ENCODE results near the gene NPDC1.
"Not testable (repeated sequence)": the region's sequence is repeated elsewhere in the genome, so short reads cannot be mapped to it uniquely, and the experiment has no call there.

NPDC1 gene

DNA sequence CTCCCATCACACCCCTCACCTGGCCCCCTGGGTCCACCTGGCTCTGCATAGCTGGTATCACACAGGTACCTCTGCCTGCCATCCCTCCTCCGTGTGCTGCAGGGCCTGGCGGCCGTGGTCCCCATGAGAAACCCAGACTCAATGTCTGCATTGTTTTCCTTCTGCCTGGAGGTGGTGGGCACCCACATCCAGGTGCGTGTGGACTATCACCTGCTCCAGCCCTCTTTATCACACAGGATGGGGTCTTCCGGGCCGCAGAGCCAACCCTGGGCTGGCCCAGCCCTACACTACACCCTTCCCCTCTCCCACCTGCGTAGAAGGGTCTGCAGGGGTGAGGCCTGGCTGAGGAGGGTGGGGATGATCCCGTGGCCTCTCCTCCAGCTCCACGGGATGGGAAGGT is 7.1 kb downstream of the NPDC1 start:
- no peak for DNase-seq

DNA sequence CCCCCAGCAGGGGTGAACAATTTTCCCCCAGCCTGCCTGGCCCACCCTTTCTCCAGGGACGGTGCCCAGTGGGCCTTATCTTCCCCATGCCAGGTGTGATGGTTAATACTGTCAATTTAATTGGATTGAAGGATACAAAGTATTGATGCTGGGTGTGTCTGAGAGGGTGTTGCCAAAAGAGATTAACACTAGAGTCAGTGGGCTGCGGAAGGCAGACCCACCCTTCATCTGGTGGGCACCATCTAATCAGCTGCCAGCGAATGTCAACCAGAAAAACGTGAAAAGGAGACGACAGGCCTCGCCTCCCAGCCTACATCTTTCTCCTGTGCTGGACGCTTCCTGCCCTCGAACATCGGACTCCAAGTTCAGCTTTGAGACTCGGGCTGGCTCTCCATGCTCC is 8.5 kb downstream of the NPDC1 start:
- no peak for DNase-seq

DNA sequence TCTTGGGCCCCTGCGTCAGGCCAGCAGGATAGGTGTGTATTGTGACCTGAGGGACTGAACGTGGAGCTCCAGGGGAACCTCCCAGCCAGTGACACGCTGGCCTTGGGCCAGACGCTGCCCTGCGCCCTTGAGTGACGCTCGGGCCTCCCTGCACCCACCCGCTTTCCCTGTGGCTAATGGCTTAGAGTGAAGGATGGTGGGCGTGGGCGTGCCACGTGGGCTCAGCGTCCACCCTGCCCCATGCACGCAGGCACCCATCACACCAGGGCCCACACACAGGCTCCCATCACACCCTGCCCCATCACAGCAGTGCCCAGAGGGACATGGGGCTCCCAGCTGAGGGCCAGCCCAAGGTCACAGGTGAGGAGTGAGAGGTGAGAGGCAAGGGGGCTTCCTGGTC is 8.9 kb downstream of the NPDC1 start:
- no peak for DNase-seq

DNA sequence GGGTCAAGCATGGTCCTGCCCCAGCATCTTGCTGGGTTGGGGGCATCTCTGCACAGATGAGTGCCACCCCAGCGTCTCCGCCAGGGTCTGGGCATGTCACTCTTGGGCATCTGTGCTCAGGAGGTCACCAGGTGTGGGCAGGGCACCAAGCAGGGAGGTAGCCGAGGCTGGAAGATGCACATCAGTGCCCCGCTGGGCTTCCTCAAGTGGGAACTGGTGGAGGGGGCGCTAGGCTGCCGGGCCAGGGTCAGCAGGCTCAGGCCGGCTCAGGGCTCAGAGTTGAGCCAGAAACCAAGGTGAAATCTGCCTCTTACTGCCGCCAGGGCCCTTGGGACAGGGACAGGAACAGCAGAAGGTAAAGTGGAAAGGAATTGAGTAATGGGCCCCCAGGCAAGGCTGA is 10.0 kb downstream of the NPDC1 start:
- DNase-seq, result no peak

DNA sequence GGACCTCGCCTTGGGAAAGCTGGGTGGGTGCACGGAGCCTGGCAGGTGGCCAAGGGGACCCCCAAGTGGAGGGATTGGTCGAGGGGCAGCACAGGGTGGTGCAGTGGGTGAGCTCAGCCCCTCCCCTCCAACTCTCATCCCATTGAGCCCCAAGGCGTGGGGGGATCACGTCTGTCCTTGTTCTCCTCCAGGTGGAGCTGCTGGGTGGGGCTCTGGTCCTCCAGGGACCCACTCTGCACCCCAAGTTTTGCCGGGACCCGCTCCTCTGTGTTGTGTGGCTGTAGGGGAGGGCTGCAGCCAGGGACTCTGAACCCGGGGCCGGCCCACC is 10.5 kb downstream of the NPDC1 start:
- DNase-seq, result no peak

DNA sequence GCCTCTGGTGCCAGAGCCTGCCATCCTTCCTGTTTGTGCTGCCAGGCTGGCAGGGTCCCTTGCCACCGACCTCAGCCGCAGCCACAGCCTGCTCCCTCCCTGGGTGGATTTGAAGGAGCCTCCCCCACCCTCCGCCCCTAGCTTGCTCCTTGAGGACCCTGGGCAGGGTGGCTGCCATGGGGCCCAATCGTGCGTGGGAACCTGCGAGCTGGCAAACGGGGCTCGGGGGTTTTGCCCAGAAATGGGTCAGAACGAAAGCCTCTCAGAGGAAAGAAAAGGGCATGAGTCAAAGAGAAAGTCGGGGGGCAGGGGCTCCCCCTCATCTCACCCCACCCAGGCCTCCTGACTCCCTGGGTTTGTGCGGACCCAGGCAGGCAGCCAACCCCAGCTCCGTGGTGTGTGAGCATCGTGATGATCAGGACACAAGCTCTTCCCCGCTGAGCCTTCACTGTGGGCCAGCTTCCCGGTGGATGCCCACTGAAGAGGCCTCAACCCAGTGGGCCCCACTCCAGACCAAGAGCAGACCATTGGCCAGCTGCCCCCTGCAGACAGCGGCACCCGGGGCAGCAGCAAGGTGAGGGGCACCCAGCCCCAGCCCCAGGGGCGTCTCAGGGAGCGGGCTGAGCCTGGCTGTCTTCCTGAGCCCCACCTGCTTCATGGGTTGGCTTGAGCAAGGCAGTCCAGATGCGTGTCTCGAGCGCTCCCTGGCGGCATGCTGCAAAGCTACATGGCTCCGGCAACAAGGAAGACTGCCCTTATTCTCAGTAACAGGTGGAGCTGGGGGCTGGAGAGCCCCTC is 11.1 kb downstream of the NPDC1 start:
- peak; percentile 79 for DNase-seq

DNA sequence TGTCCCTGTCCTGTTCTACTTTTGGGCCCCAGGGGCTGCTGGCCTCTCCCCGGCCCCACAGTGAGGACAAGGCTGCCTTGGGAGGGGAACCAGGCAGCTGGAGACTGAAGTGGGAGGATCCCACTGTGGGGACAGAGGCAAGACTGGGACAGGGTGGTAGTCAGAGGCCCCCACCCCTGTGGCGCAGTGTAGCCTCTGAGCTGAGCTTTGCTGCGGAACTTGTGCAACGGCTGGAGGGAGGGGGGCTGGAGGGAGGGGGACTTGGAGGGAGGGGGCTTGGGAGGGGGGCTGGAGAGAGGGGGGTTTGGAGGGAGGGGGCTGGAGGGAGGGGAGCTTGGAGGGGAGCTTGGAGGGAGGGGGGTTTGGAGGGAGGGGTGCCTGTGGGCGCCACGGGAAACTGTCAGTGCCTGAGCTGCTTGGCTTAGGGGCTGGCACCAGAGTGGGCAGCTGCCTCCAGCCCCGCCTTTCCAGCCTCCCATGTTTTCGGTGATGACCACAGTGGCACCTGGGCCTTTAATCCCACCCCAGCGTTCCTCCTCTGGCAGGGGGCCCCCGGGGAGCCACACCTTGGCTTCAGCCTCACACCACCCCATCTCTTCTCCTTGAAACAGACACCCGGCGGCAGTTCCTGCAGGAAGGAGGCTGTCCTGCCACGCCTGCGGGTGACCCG is 11.8 kb downstream of the NPDC1 start:
- DNase-seq, result no peak

DNA sequence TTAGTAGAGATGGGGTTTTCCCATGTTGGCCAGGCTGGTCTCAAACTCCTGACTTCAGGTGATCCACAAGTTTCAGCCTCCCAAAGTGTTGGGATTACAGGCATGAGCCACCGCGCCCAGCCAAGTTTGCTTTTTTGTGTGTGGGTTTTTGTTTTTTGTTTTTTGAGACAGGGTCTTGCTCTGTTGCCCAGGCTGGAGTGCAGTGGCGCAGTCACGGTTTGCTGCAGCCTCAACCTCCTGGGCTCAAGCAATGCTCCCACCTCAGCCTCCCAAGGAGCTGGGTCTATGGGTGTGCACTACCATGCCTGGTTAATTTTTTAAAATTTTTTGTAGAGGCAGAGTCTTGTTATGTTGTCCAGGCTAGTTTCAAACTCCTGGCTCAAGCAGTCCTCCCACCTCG is 12.5 kb downstream of the NPDC1 start:
- not testable (repeated sequence) for DNase-seq

DNA sequence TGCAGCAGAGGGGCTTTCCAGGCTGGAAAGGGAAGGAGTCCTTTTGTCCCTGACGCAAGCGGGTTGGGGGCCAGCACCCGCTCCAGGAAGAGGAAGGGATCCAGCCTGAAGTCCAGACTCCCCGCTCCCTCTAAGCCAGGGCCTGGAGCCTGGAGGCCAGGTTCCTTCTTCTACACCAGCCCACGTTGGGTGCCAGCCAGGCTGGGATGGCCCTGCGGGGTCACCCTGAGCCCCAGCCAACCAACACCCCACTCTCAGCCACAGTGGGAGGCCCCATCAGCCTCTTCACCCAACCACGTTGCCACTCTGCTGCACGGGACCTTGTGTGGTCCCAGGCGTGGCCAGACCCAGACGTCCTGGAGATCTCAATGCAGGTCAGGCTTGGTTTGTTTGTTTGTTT is 13.1 kb downstream of the NPDC1 start:
- no peak for DNase-seq

DNA sequence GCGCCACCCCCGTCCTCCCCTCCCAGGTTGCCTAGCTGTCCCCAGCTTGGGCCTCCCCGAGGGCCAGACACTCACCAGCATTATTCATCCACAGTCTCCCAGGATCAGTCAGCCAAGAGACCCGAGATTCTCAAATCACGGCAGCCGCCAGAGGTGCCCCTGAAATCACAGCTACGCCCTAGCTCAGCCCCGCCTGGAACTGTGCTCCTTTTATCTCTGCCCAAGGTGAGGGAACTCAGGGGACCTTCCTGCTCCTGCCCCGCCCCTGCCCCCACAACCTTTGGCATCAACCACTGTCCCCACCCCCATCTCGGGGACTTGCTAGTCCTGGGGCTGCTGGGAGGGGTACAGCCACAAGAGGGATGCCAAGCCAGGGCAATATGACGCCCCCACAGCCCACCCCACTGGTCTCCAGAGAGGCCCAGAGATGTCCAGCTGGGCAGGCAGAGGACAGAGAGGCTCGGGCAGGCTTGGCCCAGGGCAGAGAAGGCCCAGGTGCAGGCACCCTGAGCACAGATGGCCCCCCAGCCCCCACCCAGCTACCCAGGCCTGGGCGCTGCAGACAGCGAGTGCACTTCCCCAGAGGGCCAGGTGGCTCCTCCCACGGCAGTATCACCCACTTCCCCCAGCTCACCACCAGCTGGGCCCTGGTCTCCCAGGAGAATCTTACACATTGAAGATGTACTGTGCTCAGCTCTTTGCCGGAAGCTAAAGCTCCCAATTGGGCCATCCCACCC is 13.9 kb downstream of the NPDC1 start, which contains the start of gene FUT7:
TSS of gene FUT7 (minus strand) at position 185 of the 737 bp plus-strand sequence. CDS start at position 88, 97 bp downstream.
- DNase-seq, result no peak

DNA sequence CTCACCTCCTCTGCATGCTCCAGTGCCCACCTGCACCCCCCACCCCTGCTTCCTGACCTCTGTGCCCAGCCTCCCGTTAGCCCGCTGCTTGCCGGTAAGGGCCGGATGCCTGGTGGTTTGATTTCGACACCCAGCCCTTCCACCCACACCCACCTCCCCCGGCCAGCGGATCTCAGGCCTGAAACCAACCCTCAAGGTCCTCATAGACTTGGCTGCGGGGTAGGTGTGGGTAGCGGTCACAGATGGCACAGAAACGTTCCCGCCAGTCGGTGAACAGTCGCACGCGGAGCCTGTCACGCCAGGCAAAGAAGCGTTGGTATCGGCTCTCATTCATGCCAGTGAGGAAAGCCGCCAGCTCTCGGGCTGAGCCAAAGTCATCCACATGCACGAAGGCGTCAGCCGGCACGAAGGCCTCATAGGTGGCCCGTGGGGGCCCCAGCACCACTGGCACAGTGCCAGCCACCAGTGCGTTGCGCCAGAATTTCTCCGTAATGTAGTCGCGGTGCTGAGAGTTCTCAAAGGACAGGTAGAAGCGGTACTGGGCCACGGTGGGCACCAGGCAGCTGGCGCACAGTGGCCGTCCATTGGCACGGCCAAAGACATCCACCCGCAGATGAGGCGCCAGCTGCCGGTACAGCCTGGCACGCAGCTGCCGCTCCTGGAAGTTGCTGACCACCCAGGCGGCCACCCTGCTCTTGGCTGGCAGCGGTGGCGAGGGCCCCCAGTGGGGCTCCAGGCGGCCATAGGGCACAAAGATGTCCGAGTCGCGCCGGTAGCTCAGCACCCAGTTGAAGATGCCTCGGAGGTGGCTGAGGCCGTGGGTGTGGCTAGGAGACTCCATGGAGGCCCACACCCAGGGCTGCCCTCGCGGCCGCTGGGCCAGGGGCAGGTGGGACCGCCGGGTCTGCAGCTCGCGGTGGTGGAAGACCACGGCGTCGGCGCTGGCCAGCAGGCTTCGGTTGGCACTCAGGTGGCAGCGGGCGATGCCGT is 15.1 kb downstream of the NPDC1 start:
- DNase-seq, result no peak

DNA sequence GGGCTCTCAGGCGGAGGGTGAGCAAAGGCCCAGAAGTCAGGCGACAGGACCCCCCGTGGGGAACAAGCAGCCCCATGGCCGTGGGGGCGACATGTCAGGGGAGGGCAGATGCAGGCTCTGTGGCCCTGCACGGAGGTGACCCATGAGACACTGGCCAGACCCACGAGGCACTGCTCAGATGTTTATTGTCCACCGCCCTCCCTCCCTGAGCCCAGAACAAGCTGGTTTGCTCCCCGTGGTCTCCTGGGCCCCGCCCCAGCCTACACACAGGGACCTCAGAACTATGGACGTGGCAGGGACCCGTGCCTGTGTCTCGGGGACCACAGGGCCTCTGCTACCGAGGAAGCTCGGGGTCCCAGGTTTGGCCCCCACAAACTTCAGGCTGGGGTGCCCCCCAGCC is 16.0 kb downstream of the NPDC1 start:
- DNase-seq, result no peak

DNA sequence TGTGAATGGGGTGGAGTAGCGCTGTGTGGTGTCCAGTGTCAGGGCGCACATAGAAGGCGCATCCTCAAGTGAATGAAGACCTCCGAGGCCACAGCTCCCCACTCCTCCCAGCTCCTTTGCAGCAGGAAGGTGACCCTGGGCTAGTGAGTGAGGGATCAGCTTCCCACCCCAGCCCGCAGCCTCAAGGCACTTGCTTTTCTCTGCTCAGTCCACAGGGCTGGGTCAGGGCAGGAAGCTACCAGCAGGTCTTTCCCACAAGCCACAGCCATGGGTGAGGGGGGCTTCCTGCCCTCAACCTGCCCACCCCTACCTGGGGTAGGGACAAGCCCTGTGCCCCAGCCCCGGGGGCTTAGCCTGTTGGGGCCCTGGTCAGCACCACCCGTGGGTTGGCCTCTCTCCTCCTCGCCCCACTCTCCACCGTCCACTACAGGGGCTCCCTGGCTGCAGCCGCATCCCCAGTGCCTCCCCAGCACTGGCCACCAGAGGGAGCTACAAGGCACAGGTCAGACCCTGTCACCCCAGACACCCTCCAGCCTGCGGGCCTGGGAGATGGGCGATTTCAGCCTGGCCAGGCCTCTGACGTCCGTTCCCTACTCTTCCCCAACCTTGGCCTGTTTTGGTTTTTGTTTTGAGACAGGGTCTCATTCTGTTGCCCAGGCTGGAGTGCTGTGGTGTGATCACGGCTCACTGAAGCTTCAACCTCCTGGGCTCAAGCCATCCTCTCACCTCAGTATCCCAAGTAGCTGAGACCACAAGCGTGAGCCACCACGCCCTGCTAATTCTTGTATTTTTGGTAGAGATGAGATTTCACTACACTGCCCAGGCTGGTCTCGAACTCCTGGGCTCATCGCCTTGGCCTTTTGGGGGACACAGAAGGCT is 16.7 kb downstream of the NPDC1 start:
- peak; percentile 61 for DNase-seq

DNA sequence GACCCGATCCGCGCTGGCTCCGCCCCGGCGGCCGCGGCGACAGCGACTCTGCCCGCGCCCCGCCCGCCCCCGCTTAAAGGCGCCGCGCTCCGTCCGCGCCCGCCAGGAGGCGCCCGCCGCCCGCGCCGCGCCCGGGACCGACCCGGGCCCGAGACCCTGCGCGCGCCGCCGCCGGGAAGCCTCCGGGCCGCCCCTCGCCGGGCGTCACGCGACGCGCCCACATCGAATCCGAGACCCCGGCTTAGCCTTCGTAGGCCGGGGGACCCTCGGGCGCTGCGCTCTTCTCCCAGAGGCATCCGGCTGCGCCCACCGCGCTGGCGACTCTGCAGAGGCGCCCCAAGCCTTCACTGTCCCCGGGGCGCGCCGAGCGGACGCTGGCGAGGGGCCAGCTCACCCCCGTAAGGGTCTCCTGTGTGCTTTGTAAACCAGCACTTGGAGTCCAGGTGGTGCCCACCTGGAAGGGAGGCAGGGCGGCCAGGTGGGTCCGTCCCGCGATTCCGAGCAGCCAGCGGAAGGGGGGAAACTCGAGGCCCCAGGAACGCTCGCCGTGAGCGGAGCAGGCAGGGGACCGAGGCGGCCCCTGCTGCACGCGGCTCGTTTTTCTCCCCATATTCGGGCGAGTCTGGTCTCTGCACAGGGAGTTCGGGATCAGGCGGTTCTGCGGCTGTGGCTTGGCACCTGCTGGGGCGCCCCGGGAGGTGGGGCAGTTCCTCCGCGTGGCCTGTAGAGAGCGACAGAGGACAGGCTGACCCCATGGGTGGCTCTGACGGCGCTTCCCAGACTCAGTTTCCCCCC is 17.5 kb downstream of the NPDC1 start:
- peak; percentile 45 for DNase-seq

DNA sequence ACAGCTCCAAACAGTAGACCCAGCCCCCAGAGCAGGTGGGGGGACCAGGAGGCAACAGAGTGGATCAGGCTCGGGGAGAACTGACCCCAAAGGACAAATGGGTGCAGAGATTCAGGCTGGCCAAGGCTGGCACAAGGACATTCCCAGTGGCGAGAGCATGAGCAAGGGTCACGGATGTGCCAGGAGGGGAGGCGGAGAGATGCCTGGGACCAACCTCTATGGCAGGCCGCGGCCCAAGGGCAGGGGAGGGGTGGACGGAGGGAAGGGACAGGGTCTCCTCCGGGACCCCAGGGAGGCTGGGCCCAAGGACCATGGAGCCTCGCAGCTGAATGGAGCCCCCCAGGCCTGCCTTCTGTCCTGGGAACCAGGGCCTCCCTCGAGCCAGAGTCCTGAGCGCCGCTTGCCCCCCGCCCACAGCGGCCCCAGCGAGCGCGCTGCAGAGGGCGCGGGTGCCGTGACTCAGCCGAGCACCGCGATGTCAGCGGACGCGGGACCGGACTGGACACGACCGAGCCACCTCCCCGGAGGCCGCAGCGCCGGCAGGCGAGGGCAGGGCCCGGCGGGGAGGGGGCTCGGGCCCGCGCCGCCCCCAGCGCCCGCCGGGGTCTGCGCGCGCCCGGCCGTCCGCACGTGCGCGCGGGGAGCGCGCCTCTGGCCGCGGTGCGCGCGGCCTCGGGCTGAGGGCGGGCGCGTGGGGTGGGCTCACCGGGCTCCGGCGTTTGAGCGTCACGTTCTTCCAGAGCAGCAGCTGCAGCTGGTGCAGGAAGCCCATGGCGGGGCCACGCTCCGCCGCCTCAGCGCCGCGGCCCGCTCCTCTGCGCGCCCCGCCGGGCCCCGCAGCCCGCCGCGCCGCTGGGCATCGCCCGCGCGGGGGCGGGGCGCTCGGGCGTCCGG is 18.4 kb downstream of the NPDC1 start, which contains the start of gene ABCA2:
TSS of gene ABCA2 (minus strand) at position 869 of the 894 bp plus-strand sequence. CDS start at position 772, 97 bp downstream.
- DNase-seq, result no peak

DNA sequence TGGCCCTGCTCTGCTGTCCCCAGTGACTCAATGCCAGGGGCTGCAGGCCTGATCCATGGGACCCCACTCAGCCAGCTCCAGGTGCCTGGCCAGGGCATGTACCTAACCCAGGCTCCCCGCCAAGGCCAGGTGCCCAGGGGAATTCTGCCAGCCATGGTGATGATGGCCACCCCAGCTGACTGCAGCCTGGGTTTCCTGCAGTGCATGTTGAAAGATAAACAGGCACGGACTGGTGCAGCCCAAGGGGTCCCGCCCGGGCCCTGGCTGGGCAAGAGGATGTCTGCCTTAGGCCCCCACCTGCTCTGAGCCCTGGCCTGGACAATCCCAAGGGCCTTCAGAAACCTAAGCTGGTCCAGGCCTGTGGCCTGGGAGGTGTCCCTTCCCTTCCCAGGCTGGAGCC is 19.1 kb downstream of the NPDC1 start:
- DNase-seq, result no peak

DNA sequence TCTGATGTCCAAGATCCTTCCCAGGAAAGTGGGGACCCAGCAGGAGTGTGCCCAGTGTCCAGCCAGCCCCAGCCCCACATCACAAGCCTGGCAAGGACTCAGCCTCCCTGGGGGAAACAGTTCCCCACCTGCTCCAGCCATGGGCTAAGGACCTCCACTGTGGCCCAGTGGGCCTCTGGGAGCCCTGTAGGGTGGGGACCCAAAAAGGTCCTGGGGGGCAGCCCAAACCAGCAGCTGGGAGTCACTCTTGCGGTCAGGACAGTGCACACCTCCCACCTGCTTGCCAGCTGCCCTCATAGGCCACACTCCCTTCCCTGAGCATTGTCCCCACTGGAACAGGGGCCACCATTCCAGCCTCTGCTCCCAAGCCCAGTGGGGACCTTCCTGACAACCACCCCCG is 19.6 kb downstream of the NPDC1 start:
- DNase-seq, result no peak

DNA sequence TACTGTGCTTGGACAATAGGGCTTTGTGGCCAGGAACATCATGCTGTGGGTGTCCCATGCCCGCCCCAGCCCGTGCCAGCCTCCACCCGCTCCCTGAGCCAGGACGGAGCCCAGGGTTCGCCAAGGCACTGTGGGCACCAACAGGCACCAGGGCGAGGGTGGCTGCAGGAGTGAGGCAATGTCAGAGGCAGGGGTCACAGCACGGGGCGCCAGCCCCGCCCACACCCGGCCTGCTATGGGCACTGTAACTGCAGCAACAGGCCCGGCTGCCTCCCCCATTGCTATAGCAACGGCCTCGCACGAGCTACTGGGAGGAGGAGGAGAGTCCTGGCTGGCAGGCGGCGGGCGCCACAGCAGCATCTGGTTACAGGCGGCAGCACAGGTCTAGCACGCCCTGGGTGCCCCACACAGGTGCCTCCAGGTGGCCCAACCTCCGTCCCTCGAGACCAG is 20.4 kb downstream of the NPDC1 start:
- no peak for DNase-seq

DNA sequence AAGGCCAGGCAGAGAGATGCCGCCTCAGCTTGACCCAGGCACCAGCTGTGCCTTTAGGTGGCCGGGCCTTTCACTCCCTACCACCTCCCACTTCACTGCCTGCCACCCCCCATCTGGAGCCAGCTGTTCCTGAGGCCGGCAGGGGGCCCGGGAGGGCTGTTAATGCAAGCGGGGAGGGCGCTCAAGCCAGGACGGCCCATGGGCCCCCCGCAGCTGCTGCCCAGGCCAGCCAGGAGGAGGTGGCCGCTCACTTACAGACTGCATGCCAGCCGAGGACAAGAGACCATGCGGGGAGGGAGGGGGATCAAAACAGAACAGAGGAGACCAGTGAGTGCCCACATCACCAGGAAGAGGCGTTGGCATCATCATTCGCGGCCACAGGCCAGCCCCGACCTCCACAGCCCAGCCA is 22.4 kb downstream of the NPDC1 start:
- no peak for DNase-seq

Data from activated T-cell treated with anti-CD3 and anti-CD28 coated beads for 4 hours (primary cell).